ENCODE results near the gene RDM1. TPM values are rescaled to one million over a fixed set of nuclear protein-coding genes. Genes with fewer than 3 reads are reported as not detected.

RDM1 gene
- total RNA-seq, 2 donors from 2014 or later = not detected

- H3K4me3 ChIP-seq = no peak overlapping the region
- H3K36me3 ChIP-seq = no peaks in the 10 kb centered on the region
- H3K4me1 ChIP-seq (ENCODE audit: control insufficient read depth in 1 of 2, low read depth in 2 of 2) = no peaks in the 10 kb centered on the region
- ATAC-seq (ENCODE audit: insufficient number of reproducible peaks, low FRiP score, low read depth) (no peak), DNase-seq (ENCODE audit: low spot score) (no peak)
- H3K27me3 ChIP-seq (replicated peaks; ENCODE audit: insufficient read depth) = no peaks in the 10 kb centered on the region
- no peaks in the 10 kb centered on the region for H3K9me3 ChIP-seq
- H3K27ac ChIP-seq = no peak overlapping the region
- no peak for TF ChIP-seq CTCF (IDR thresholded peaks at IDR 0.05)
Observed at GRCh38 chr17:35912942-35913341, 17.6 kb downstream of the RDM1 start.

DNA sequence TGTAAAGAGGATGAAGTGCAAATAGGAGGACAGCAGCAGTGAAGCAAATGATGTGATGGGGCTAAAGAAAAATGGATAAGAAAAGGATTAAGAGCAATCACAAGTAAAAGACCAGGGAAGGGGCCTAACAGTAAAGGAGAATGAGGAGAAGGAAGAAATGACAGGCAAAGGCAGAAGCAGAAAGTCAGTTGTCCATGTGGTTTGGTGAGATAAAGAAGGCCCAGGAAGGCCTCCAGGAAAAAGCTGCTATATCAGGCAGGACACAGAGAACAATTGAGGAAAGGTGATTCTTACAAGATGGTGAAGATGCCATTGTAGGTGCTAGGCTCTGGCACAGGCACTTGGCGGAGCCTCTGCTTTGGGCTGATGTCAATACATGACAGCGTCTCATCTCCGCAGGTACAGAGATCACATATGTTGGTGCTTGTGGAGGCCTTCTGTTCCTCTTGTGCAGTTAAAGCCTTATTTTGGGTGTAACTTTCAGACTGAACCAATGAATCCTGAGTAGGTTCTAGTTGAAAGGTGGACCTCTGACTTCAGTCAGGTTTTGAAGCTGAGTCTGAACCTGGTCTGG, 18.1 kb downstream of the RDM1 start:
- no peak for DNase-seq (ENCODE audit: low spot score)
- no peak for ATAC-seq (ENCODE audit: insufficient number of reproducible peaks, low FRiP score, low read depth)
- H3K4me3 ChIP-seq = no peak overlapping the region
- no peaks in the 10 kb centered on the region for H3K36me3 ChIP-seq
- no peaks in the 10 kb centered on the region for H3K27me3 ChIP-seq (replicated peaks; ENCODE audit: insufficient read depth)
- no peaks in the 10 kb centered on the region for H3K4me1 ChIP-seq (ENCODE audit: control insufficient read depth in 1 of 2, low read depth in 2 of 2)
- H3K9me3 ChIP-seq = no peaks in the 10 kb centered on the region
- no peak for TF ChIP-seq CTCF (IDR thresholded peaks at IDR 0.05)
- no peak overlapping the region for H3K27ac ChIP-seq

DNA sequence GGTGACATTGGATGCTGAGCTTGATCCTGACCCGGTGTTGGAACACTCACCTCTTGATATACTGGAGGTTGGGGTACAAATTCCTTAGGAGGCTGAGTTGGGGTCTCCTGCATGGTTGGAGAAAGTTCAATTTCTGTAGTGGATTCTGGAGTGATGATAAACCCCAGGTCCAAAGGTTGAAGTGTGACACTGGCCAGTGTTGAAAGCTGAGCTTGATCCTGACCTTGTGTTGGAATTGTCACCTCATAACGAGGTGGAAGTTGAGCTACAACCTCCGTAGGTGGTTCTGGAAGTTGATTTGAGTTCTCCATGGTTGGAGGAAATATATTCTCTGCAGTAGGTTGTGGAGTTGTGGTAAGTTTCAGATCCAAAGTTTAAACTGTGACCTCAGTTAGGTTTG, 21.2 kb downstream of the RDM1 start:
- TF ChIP-seq CTCF (IDR thresholded peaks at IDR 0.05) = no peak
- no peak for DNase-seq (ENCODE audit: low spot score)
- H3K36me3 ChIP-seq = no peaks in the 10 kb centered on the region
- ATAC-seq (ENCODE audit: insufficient number of reproducible peaks, low FRiP score, low read depth) = no peak
- H3K9me3 ChIP-seq = no peaks in the 10 kb centered on the region
- H3K4me3 ChIP-seq = no peak overlapping the region
- H3K4me1 ChIP-seq (ENCODE audit: control insufficient read depth in 1 of 2, low read depth in 2 of 2) = no peaks in the 10 kb centered on the region
- no peak overlapping the region for H3K27ac ChIP-seq
- no peaks in the 10 kb centered on the region for H3K27me3 ChIP-seq (replicated peaks; ENCODE audit: insufficient read depth)

DNA sequence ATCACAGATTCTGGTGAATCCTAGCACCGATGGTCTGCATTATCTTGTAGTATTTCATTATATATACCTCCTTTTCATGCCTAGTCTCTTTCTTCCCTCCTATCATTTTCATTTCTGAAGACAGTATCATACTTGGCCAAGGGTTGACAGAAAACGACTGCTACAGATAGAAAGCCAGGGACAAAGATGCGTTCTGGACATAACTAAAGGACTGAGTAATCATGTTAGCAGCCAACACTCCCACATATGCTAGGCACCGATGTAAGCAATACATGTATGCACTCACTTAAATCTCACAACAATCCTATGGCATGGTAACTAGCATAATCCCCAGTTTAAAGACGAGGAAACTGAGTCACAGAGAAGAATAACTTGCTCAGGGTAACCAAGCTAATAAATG, 22.9 kb downstream of the RDM1 start:
- H3K36me3 ChIP-seq = no peaks in the 10 kb centered on the region
- no peak overlapping the region for H3K4me3 ChIP-seq
- H3K9me3 ChIP-seq = no peaks in the 10 kb centered on the region
- TF ChIP-seq CTCF (IDR thresholded peaks at IDR 0.05) = no peak
- no peaks in the 10 kb centered on the region for H3K27me3 ChIP-seq (replicated peaks; ENCODE audit: insufficient read depth)
- H3K27ac ChIP-seq = no peak overlapping the region
- no peaks in the 10 kb centered on the region for H3K4me1 ChIP-seq (ENCODE audit: control insufficient read depth in 1 of 2, low read depth in 2 of 2)
- ATAC-seq (ENCODE audit: insufficient number of reproducible peaks, low FRiP score, low read depth) (no peak), DNase-seq (ENCODE audit: low spot score) (no peak)

- Histone ChIP-seq H3K36me3 (no peaks in the 10 kb centered on the region), H3K27me3 (replicated peaks; ENCODE audit: insufficient read depth) (no peaks in the 10 kb centered on the region), H3K4me1 (ENCODE audit: control insufficient read depth in 1 of 2, low read depth in 2 of 2) (no peaks in the 10 kb centered on the region), H3K27ac (no peak overlapping the region), H3K9me3 (no peaks in the 10 kb centered on the region), H3K4me3 (no peak overlapping the region)
- no peak for ATAC-seq (ENCODE audit: insufficient number of reproducible peaks, low FRiP score, low read depth)
- no peak for TF ChIP-seq CTCF (IDR thresholded peaks at IDR 0.05)
- DNase-seq (ENCODE audit: low spot score) = no peak
Observed at GRCh38 chr17:35906926-35907637, 23.5 kb downstream of the RDM1 start.
